DND-41 (cell line): ENCODE measurements around the gene KCNK4.
A peak's percentile ranks its signal among the peaks of the same experiment; 100 is the strongest.

Experiments used
- CTCF ChIP-seq: IDR thresholded peaks from 2 replicates; pipeline ENCODE4 v1.5.1; 2012; ENCODE audit warnings: borderline replicate concordance, low read length, moderate library complexity, mild to moderate bottlenecking; ENCODE audit not compliant: poor library complexity, severe bottlenecking; ENCODE audit errors: extremely low read depth
- EZH2 ChIP-seq: IDR thresholded peaks from 3 replicates; pipeline ENCODE4 v1.6.1; 2012; ENCODE audit warnings: borderline replicate concordance, low read depth, mild to moderate bottlenecking, moderate library complexity, low read length, inconsistent platforms; ENCODE audit not compliant: severe bottlenecking

GRCh38 chr11:64317961-64318765 is 27.1 kb downstream of the KCNK4 start, which contains the start of gene PRDX5:
- TF ChIP-seq CTCF (peak; percentile 60), EZH2 (no peak)
